Breast epithelium (tissue), 4 donors: ENCODE measurements around the gene SHROOM3. TPM values are rescaled to one million over a fixed set of nuclear protein-coding genes. Genes with fewer than 3 reads are reported as not detected.

Experiments
- DNase-seq, 2 donors: peaks; one replicate each; pipeline ENCODE4 v3.0.0-alpha.2; 2019; ENCODE audit warnings: low spot score in 2 of 2
- H3K27ac ChIP-seq, 2 donors: fragments of 200-600 bp; sonication (generic) in 1 of 2; one replicate each; pipeline ENCODE4 v1.5.1; 2016 to 2019; ENCODE audit warnings: mild to moderate bottlenecking in 1 of 2
- H3K27me3 ChIP-seq, 2 donors: fragments of 200-600 bp; sonication (generic) in 1 of 2; one replicate each; pipeline versions ENCODE4 v1.5.1 to v1.6.0; 2017 to 2019; ENCODE audit warnings: control low read depth in 1 of 2, mild to moderate bottlenecking in 1 of 2
- H3K36me3 ChIP-seq: fragments of 200-600 bp; one replicate; pipeline ENCODE4 v1.5.1; 2019
- H3K4me1 ChIP-seq, 2 donors: fragments of 200-600 bp; sonication (generic); one replicate each; pipeline ENCODE4 v1.5.1; 2016 to 2019; ENCODE audit warnings: control low read depth in 1 of 2
- H3K4me3 ChIP-seq, 3 donors: fragments of 200-600 bp; sonication (generic); 1 replicate in 2 of 3; 2 replicates in 1 of 3; pipeline ENCODE4 v1.5.1; 2016 to 2019; ENCODE audit warnings: mild to moderate bottlenecking in 3 of 3, moderate library complexity in 2 of 3
- H3K9me3 ChIP-seq, 2 donors: fragments of 200-600 bp; sonication (generic) in 1 of 2; one replicate each; pipeline ENCODE4 v1.5.1; 2016 to 2019; ENCODE audit warnings: control low read depth in 1 of 2
- POLR2A ChIP-seq: fragments of 450-650 bp; IDR thresholded peaks from one replicate; pipeline ENCODE4 v1.6.1; 2016; ENCODE audit warnings: antibody characterized with exemption, mild to moderate bottlenecking, moderate library complexity
- POLR2AphosphoS5 ChIP-seq, 3 donors: sonication (generic); formaldehyde crosslinking; IDR thresholded peaks; one replicate each; pipeline ENCODE4 v1.6.1; 2017; ENCODE audit warnings: antibody characterized with exemption in 3 of 3
- intact Hi-C: fragments of 100-400 bp; cut with DNase I; formaldehyde crosslinking; loops from one replicate; pipeline ENCODE4 v1.15.1; 2023; ENCODE audit warnings: low total_unique reads
- total RNA-seq, 3 donors: library from RNA; depleted of rRNA; stranded (reverse); fragments of >200 nt; gene quantifications; one replicate each; pipeline ENCODE4 v1.1.0, GENCODE V29; 2016
- TF ChIP-seq, protein P1 (sequence below), 3 donors: fragments of 450-650 bp; IDR thresholded peaks; one replicate each; pipeline ENCODE4 v1.5.1; 2016 to 2017; ENCODE audit warnings: antibody characterized with exemption in 3 of 3, mild to moderate bottlenecking in 3 of 3, moderate library complexity in 3 of 3

The SHROOM3 gene
- total RNA-seq, 3 donors from 2014 or later = 0.32 to 145 (median 100) TPM

DNA sequence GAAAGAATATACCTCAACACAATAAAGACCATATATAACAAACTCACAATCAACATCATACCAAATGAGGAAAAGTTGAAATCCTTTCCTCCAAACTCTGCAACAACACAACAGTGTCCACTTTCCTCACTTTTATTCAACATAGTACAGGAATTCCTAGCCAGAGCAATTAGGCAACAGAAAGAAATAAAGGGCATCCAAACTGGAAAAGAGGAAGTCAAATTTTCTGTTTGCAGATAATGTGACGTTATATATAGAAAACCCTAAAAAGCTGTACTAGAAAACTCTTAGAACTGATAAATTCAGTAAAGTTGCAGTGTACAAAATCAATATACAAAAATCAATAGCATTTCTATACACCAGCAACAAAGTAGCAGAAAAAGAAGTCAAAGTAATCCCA, 355.3 kb downstream of the SHROOM3 start:
- DNase-seq = no peak
- Histone ChIP-seq H3K4me3 (no peak overlapping the region), H3K4me1 (no peaks in the 10 kb centered on the region), H3K9me3 (no peaks in the 10 kb centered on the region), H3K36me3 (no peaks in the 10 kb centered on the region), H3K27me3 (no peaks in the 10 kb centered on the region), H3K27ac (no peak overlapping the region)
- intact Hi-C loops = no loop called here
- TF ChIP-seq POLR2A = no peak

DNA sequence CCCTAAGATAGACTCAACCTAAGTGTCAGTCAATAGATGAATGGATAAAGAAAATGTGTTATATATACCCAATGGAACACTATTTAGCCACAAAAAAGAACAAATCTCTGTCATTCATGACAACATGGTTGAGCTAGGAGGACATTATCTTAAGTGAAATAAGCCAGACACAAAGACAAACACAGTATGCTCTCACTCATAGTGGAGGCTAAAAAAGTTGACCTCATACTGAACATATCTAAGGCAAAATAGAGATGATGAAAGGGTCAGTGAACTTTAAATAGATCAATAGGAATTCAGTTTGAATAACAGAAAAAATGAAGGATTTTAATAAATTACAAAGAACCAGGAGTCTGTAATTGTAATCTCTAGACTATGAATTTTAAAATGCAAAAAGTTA, 356.4 kb downstream of the SHROOM3 start:
- TF ChIP-seq, protein P1, sequence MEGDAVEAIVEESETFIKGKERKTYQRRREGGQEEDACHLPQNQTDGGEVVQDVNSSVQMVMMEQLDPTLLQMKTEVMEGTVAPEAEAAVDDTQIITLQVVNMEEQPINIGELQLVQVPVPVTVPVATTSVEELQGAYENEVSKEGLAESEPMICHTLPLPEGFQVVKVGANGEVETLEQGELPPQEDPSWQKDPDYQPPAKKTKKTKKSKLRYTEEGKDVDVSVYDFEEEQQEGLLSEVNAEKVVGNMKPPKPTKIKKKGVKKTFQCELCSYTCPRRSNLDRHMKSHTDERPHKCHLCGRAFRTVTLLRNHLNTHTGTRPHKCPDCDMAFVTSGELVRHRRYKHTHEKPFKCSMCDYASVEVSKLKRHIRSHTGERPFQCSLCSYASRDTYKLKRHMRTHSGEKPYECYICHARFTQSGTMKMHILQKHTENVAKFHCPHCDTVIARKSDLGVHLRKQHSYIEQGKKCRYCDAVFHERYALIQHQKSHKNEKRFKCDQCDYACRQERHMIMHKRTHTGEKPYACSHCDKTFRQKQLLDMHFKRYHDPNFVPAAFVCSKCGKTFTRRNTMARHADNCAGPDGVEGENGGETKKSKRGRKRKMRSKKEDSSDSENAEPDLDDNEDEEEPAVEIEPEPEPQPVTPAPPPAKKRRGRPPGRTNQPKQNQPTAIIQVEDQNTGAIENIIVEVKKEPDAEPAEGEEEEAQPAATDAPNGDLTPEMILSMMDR (IDR thresholded peaks at IDR 0.05) = no peak
- intact Hi-C loops = no loop called here
- no peaks in the 10 kb centered on the region for H3K4me1 ChIP-seq
- DNase-seq = no peak
- no peaks in the 10 kb centered on the region for H3K27me3 ChIP-seq
- no peak overlapping the region for H3K27ac ChIP-seq
- H3K4me3 ChIP-seq = no peak overlapping the region
- no peaks in the 10 kb centered on the region for H3K36me3 ChIP-seq
- H3K9me3 ChIP-seq = no peaks in the 10 kb centered on the region

DNA sequence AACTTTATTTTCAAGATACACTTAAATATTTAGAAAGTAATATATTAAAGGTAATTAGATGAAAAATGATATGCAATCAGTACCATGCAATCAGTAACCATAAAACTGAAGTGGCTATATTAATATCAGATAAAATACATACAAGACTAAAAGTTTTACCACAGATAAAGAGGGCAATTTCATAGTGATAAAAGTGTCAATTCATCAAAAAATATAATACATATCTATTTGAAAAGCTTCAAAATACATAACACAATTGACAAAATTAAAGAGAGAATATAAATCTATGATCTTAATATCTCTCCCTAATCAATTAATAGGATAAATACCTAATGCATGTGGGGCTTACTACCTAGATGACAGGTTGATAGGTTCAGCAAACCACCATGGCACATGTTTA, 357.4 kb downstream of the SHROOM3 start:
- TF ChIP-seq POLR2A (no peak), POLR2AphosphoS5 (IDR thresholded peaks at IDR 0.05) (no peak)
- TF ChIP-seq, protein P1 (IDR thresholded peaks at IDR 0.05) = no peak
- Histone ChIP-seq H3K9me3 (no peaks in the 10 kb centered on the region), H3K27ac (no peak overlapping the region), H3K36me3 (no peaks in the 10 kb centered on the region), H3K4me3 (no peak overlapping the region), H3K27me3 (no peaks in the 10 kb centered on the region), H3K4me1 (no peaks in the 10 kb centered on the region)
- intact Hi-C loops = no loop called here
- no peak for DNase-seq

DNA sequence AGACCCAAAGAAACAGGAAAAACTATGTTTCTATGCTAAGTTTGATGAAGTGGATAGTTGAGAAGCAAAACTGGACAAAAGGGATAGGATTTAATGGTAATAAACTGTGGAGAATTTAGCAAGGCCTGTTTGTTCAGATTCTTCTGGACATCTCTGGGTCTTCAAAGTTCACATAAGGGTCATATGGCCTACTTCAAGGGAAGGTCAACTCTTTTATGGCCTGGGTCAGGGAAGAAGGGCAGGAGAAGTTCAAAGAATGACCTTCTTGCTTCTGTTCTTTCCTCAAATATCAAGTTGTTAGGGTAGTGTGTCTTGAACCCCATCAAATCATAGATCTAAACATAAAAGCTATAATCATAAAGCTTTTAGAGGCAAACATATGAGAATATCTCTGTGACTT, 360.2 kb downstream of the SHROOM3 start:
- no peak for DNase-seq
- TF ChIP-seq POLR2AphosphoS5 (IDR thresholded peaks at IDR 0.05) (no peak), POLR2A (no peak)
- TF ChIP-seq, protein P1 (IDR thresholded peaks at IDR 0.05) = no peak
- Histone ChIP-seq H3K36me3 (no peaks in the 10 kb centered on the region), H3K4me1 (no peaks in the 10 kb centered on the region), H3K9me3 (no peaks in the 10 kb centered on the region), H3K4me3 (no peak overlapping the region), H3K27ac (no peak overlapping the region), H3K27me3 (no peaks in the 10 kb centered on the region)
- intact Hi-C loops = no loop called here

DNA sequence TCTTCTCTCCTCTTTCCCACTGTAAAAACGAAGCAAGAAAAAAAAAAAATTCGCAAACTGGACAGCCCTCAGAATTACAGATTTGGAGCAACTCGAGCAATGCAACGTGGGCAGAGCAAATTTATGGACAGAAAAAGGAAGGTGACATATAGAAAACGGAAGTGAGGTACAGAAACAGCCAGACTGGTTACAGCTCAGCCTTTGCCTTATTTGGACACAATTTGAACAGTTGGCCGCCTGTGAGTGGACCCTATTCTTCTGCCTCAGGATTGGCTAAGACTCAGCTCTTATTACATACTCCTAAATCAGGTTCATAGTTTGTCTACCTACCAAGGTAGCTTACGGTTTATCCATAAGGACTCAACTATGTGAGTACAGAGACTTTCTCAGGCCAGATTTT, 364.1 kb downstream of the SHROOM3 start:
- no peak for DNase-seq
- Histone ChIP-seq H3K9me3 (no peaks in the 10 kb centered on the region), H3K36me3 (no peaks in the 10 kb centered on the region), H3K4me3 (no peak overlapping the region), H3K27me3 (no peaks in the 10 kb centered on the region), H3K27ac (no peak overlapping the region), H3K4me1 (no peaks in the 10 kb centered on the region)
- TF ChIP-seq POLR2A = no peak
- no peak for TF ChIP-seq POLR2AphosphoS5 (IDR thresholded peaks at IDR 0.05)
- TF ChIP-seq, protein P1 (IDR thresholded peaks at IDR 0.05) = no peak
- intact Hi-C loops = no loop called here

DNA sequence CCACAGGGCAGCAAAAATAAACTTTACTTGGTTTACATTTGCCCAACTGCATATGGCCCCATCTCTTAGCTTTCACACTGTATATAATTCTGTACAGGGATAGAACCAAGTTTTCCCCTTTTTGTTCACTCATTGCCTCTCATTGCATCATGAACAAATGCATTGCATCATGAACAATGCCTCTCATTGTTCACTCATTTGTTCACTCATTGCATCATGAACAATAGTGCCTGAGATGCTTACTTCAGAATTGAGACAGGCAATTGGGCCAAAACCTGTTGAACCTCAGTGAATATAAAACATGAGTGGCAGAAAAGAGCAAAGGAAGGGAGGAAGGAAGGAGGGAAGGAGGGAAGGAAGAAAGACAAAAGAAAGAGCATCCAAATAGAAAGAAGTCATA, 364.7 kb downstream of the SHROOM3 start:
- no peak for TF ChIP-seq POLR2A
- no peak for TF ChIP-seq POLR2AphosphoS5 (IDR thresholded peaks at IDR 0.05)
- TF ChIP-seq, protein P1 (IDR thresholded peaks at IDR 0.05) = no peak
- H3K4me3 ChIP-seq = no peak overlapping the region
- intact Hi-C loops = no loop called here
- no peaks in the 10 kb centered on the region for H3K27me3 ChIP-seq
- no peaks in the 10 kb centered on the region for H3K9me3 ChIP-seq
- no peak overlapping the region for H3K27ac ChIP-seq
- no peaks in the 10 kb centered on the region for H3K4me1 ChIP-seq
- DNase-seq = no peak
- no peaks in the 10 kb centered on the region for H3K36me3 ChIP-seq
